HK-2 (cell line): ENCODE measurements around the gene LHPP.
"Not testable (repeated sequence)": the region's sequence is repeated elsewhere in the genome, so short reads cannot be mapped to it uniquely, and the experiment has no call there.

Experiments
- DNase-seq: peaks from one replicate; pipeline ENCODE4 v3.0.0-alpha.2; 2018; ENCODE audit not compliant: unreplicated experiment

The LHPP gene

GRCh38 chr10:124537166-124537725 lies 75.6 kb downstream of the LHPP start:
- no peak for DNase-seq

- no peak for DNase-seq
Measured at GRCh38 chr10:124537891-124538290, 76.3 kb downstream of the LHPP start.

GRCh38 chr10:124538706-124539105 lies 77.1 kb downstream of the LHPP start:
- no peak for DNase-seq

- peak; percentile 43 for DNase-seq
Measured at GRCh38 chr10:124539935-124540641, 78.5 kb downstream of the LHPP start.

- DNase-seq = no peak
Measured at GRCh38 chr10:124541076-124541903, 79.7 kb downstream of the LHPP start.

- DNase-seq = no peak
Measured at GRCh38 chr10:124542336-124542735, 80.7 kb downstream of the LHPP start.

GRCh38 chr10:124543146-124543545 lies 81.5 kb downstream of the LHPP start:
- DNase-seq = no peak

- DNase-seq = no peak
Measured at GRCh38 chr10:124543971-124544370, 82.3 kb downstream of the LHPP start.

GRCh38 chr10:124544711-124545110 lies 83.1 kb downstream of the LHPP start:
- no peak for DNase-seq

GRCh38 chr10:124545351-124546054 lies 83.9 kb downstream of the LHPP start:
- no peak for DNase-seq

- no peak for DNase-seq
Measured at GRCh38 chr10:124546055-124546369, 84.4 kb downstream of the LHPP start.

- no peak for DNase-seq
Measured at GRCh38 chr10:124546957-124547646, 85.5 kb downstream of the LHPP start.

GRCh38 chr10:124547647-124548168 lies 86.1 kb downstream of the LHPP start:
- no peak for DNase-seq

GRCh38 chr10:124549171-124549570 lies 87.5 kb downstream of the LHPP start:
- DNase-seq = not testable (repeated sequence)

- no peak for DNase-seq
Measured at GRCh38 chr10:124550293-124551034, 88.8 kb downstream of the LHPP start.

GRCh38 chr10:124551097-124551496 lies 89.5 kb downstream of the LHPP start:
- no peak for DNase-seq

GRCh38 chr10:124551755-124552154 lies 90.1 kb downstream of the LHPP start:
- no peak for DNase-seq

GRCh38 chr10:124552691-124553276 lies 91.2 kb downstream of the LHPP start:
- no peak for DNase-seq

- no peak for DNase-seq
Measured at GRCh38 chr10:124554085-124554858, 92.6 kb downstream of the LHPP start.

GRCh38 chr10:124557167-124557566 lies 95.5 kb downstream of the LHPP start:
- no peak for DNase-seq
